Hematopoietic multipotent progenitor cell treated with erythropoietin and hydrocortisone succinate and interleukin-3 and kit ligand, for 8 days (in vitro differentiated cells): ENCODE measurements around the gene RNASEH2A.
"Not testable (repeated sequence)": the region's sequence is repeated elsewhere in the genome, so short reads cannot be mapped to it uniquely, and the experiment has no call there.

ENCODE experiments used
- DNase-seq: peaks from one replicate; pipeline ENCODE4 v3.0.0-alpha.2; 2015

The RNASEH2A gene

DNA sequence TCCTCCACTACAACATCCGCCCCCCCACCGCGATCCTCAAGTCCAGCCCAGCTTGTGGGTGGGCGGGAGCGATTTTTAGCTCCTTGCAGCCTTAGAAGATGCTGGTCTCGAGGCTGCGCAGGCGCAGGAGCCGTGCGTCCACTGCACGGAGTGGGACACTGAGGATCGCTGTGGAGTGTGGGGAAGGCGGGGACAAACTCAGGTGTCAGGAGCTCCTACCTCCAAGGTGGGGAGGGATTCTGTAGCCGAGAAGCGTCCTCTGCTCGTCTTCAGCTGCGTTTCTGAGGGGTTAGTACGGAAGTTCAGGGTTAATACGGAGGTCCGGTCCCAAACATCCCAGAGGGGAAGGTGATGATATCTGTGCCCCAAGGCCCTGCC, 28.2 kb downstream of the RNASEH2A start, which contains the start of gene RTBDN:
RTBDN (minus strand) TSS at position 14 of the 378 bp plus-strand sequence. CDS start 4,600 bp downstream, outside the sequence.
- no peak for DNase-seq

DNA sequence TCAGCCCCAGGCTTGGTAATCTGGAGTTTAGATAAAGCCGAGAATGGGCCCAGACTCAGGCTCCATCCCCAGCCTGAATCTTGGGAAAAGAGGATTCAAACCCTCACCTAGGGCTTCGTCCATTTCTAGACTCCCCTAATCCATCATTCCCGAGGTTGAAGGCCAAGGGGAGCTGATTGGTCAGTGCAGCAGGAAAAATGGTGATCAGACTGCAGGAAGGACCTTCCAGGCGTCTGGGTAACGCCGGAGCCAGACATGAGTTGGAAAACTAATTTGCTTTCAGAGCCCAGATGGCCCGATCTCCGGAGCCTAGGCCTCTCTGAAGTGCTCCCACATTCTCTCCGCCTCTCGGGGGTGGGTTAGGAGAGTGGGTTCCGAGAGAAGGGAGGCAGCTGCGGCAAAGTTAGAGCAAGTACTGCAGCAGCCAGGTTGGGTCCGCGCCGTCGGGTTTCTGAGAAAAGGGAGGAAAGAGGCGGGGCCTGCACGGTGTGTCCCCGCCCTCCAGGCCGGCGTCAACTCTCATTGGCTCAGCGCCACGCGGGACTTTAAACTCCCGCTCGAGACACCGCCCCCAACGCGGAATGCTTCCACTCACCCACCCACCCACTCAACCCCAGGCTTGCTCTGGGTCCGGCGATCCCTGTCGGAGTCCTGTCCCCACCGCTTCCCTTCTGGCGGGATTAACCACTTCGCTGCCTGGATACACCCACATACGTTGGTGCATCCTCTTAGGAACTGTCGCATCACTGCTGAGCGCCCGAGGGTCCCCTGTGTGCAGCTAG, 28.8 kb downstream of the RNASEH2A start:
- DNase-seq = peak; percentile 64

DNA sequence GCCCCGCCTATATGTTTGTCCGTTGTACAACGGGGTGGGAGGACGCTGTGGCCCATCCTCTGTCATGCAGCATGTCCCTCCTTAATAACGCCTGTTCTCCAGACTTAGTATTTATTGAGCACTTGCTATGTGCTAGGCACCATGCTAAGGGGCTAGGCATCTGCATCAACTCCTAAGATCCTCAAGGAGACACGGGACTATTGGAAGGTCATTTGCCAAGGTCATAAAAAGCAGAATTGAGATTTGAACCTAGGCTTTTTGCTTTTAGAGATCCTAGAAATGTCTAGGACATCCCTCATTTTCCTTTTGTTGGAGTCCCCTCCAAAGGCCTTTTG, 30.1 kb downstream of the RNASEH2A start:
- no peak for DNase-seq

DNA sequence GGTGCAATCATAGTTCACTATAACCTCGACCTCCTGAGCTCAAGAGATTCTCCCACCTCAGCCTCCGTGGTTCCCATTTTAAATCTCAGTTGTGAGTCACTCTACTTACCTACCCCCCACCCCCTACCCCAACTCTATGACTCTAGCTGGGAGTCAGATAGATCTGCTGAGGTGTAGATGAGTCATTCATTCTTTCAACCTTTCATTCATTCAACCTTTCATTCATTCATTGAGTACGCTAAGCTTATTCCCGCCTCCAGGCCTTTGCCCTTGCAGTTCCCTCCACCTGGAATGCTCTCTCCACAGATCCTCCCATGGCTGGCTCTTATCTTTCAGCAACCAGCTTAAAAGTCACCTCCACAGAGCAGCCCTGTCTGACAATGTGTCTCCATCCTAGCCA, 30.8 kb downstream of the RNASEH2A start:
- DNase-seq = no peak

DNA sequence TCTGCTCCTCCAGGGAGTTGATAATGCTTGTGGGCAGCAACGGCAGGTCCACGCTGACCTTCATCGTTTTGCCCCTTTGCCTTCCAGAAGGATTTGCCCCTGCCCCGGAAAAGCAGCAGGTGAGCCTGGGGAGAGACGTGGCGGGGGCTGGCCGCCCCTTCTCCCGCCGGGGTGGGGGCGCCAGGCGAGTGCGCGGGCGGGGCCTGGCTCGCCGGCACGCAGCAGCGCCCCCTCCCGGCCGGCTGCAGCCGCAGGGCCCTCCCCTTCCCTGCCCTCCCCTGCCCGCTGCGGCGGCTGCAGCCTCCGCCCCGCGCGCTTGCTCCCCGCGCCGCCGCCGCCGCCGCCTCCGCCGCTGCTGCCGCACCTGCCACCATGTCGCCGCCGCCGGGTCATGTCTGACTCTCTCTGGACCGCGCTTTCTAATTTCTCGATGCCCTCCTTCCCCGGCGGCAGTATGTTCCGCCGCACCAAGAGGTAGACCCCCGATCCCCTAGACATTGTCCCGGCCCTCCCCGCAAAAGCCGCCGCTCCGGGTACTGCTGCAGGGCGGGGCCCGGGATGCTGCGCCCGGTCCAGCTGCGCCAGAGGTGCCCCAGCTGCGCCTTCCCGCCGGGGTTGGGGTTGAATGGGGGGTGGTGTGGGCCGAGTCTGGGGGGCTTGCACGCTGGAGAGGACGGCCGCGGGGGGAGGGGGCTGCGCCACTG, 31.9 kb downstream of the RNASEH2A start, which contains the start of gene MAST1:
MAST1 (plus strand) TSS at position 334 of the 704 bp plus-strand sequence; CDS start at position 392, 58 bp downstream.
- DNase-seq = peak; percentile 58

DNA sequence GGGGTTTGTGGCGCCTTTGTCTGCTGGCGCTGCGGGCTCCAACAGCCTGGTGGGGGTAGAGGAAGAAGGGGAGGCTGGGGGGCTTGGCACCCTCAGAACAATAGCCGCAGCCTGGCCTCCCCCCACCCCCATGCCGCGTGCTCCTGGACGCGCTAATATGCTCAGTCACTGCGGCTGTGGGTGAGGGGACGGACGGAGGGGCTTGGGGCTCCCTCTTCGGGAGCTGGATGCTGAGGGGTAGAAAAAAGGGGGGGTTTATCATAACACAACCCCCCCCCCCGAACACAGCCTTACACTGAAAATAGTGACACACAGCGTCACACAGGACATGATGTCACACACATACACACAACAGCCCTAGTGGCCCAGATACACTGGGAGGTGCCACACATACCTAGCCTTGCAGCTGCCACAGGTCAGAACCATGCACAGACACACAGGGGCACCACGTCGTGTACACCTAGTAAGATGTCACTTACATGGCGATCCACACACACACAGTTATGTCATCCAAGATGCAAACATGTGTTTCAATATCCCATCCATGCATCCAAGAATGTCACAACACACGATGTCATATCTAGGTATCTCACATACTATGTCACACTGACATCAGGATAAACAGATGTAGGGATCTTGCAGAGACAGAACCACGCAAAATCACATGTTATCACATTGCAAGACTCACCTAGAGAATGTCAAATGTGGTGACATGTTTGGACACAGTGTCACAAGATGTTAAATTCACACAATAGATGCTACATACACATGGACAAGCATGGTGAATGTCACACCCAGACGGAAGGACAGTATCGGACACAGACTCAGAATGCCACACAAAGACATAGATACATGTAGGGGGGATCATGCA, 32.7 kb downstream of the RNASEH2A start:
- peak; percentile 36 for DNase-seq

DNA sequence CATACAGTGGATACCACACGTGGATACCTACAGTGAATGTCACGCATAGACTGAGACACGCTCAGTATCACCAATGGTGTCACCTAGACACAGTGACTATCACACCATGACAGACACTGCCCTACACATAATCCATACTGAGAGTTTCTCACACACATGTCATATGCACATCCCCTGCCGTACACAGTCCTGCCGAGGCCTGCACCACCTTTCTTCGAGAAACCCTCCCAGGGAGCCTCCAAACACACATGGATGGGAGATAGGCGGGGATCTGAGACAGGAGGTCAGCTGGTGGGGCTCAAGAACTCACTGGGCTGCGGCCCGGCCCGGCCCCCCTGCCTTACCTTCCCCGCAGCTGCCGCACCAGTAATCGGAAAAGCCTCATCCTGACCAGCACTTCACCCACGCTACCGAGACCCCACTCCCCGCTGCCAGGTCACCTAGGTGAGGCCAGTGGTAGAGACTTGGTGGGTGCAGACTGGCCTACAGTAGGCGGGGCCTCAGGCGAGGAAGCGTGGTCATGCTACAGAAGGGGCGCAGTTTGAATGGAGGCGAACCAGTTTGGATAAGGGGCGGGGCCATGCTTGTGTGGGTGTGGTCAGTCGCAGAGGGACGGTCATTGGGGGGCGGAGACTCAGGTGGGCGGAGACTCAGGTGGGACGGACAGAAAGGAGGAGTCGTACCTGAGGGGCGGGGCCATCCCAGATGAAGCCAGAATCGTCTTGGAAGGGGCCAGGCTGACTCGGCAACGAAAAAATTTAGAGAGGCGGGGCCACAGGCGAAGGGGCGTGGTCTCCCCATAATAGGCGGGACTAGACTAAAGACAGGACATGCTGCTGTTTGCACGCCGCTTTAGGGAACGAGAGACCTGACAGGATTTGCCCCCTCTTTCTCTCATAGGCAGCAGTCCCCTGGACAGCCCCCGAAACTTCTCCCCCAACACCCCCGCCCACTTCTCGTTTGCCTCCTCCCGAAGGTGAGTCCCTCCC, 34.0 kb downstream of the RNASEH2A start:
- DNase-seq = peak; percentile 92

DNA sequence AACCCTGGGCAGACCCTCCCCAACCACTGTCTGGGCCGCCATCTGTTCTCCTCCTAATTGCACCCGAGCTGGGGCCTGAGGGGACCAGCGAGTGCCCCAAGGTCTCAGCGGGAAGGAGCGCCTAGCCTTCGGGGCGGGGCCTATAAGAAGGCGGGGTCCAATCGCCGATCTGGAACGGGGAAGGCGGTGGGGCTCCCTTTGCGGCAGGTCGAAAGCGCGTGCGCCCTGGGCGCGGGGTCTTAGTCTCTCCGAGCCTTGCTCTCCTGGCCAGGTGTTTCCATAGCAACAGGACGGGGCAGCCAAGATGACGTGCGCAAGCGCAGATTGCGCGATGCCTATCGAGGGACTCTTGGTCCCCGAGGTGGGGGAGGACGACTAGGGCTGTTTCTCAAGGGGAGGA, 34.7 kb downstream of the RNASEH2A start:
- peak; percentile 66 for DNase-seq

DNA sequence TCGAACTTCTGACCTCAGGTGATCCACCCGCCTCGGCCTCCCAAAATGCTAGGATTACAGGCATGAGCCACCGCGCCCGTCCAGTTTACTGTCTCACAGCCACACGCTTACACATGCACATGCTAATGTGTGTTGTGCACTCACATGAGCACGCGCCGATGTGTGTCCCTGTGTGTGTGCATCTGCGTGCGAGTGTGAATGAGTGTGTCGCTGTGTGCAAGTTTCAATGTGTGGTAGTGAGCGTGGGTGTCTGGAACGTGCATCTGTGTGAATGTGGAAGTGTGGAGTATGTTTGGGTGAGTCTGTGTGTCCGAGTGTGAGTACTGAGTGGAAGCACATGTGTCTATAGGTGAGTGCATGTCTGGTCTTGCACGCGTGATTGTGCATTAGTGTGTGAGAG, 36.1 kb downstream of the RNASEH2A start:
- no peak for DNase-seq

DNA sequence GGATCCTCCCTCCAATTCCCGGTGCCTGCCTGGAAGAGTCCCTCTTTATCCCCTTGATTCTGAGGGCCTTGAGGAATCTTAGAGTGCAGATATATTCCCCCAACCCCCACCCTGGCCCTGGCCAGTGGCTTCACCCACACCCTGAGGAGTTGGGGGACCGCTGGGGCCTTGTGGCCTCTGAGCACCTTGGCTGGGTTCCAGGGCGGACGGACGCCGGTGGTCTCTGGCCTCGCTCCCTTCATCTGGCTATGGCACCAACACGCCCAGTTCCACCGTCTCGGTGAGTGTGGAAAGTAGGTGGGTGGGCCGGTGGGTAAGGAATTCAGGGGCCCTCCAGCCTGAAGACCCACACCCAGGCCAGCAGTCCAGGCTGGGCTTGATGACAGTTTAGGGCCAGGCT, 36.9 kb downstream of the RNASEH2A start:
- DNase-seq = no peak

DNA sequence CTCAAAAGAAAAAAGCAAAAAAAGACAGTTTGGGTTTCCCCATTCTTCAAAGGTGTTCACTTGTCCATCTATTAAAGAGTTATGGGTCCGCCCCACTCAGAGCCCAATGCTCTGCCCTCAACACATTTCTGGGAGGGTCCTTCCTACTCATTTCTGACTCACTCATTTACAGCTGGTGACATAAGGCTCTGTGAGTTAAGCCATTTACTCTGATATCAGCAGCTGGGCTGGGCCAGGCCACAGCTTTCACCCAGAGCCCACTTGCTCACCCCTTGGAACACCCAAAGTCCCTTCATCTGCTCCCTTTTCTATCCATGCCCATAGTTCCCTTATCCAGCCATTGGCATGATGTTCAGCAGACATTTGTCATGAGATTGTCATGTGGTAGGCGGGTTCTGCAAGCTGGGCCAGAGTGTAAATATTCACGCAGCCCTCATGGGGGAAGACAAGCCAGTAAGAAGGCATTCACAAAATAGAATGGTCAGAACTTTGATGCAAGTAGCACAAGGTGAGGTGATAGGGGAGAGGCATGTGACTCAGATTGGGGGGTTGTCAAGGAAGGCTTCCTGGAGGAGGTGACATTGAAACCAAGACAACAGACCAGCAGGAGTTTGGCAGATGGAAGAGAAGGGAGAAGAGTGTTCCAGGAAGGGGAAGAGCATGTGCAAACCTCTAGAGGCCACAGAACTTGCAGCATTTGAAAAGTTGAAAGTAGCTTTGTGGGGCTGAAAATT, 37.8 kb downstream of the RNASEH2A start:
- DNase-seq = no peak

DNA sequence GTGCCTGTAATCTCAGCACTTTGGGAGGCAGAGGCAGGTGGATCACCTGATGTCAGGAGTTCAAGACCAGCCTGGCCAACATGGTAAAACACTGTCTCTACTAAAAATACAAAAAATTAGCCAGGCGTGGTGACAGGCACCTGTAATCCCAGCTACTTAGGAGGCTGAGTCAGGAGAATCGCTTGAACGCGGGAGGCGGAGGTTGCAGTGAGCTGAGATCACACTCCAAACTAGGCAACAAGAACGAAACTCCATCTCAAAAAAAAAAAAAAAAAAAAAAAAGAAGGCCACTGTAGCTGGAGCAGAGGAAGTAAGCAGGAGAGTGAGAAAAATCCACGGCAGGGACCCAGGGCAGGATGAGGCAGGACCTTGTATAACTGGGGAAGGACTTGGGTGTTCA, 40.2 kb downstream of the RNASEH2A start:
- DNase-seq = not testable (repeated sequence)

DNA sequence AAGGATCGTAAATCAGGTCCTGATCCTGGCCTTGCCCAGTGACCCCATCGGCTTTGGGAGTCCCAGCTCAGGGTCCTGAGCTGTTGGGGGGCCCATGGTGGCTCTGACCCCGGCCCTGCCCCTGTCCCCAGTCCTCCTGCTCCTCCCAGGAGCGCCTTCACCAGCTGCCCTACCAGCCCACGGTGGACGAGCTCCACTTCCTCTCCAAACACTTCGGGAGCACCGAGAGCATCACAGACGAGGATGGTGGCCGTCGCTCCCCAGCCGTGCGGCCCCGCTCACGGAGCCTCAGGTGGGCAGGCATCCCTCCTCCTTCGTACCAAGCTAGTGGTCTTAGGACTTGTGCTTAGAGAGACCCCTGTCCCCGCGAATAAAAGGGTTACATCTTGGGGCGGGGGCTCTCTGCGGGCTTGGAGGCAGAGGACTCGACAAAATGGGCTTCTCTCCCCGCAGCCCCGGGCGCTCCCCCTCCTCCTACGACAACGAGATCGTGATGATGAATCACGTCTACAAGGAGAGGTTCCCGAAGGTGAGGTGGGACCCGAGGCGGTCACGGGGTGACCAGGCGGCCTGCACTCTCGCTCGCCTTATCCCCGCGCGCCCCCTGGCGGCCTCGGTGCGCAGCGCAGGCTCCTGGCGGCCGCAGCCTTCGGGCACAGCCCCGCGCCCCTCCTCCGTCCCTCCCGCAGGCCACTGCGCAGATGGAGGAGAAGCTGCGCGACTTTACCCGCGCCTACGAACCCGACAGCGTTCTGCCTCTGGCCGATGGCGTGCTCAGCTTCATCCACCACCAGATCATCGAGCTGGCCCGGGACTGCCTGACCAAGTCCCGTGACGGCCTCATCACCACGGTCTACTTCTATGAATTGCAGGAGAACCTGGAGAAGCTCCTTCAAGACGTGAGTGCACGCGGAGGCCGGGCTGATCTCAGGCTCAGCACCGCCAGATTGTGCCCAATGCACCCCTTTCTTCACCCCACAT, 41.1 kb downstream of the RNASEH2A start:
- peak; percentile 74 for DNase-seq

DNA sequence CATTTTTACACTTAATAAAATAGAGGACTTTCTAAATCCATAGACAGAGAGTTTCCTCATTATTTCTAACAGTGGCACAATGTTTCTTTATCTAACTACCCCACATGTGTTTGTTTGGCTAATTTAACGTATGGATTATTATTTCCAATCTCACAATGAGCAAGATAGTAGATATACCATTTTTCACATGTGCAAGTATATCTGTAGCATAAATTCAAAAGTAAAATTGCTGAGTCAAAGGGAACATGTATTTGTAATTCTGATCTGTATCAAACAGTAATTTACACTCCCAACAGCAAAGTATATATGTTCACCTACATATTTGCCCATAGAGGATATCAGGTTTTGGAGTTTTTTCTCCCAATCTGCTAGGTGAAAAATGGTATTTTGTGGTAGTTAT, 50.3 kb downstream of the RNASEH2A start:
- DNase-seq = peak; percentile 81

DNA sequence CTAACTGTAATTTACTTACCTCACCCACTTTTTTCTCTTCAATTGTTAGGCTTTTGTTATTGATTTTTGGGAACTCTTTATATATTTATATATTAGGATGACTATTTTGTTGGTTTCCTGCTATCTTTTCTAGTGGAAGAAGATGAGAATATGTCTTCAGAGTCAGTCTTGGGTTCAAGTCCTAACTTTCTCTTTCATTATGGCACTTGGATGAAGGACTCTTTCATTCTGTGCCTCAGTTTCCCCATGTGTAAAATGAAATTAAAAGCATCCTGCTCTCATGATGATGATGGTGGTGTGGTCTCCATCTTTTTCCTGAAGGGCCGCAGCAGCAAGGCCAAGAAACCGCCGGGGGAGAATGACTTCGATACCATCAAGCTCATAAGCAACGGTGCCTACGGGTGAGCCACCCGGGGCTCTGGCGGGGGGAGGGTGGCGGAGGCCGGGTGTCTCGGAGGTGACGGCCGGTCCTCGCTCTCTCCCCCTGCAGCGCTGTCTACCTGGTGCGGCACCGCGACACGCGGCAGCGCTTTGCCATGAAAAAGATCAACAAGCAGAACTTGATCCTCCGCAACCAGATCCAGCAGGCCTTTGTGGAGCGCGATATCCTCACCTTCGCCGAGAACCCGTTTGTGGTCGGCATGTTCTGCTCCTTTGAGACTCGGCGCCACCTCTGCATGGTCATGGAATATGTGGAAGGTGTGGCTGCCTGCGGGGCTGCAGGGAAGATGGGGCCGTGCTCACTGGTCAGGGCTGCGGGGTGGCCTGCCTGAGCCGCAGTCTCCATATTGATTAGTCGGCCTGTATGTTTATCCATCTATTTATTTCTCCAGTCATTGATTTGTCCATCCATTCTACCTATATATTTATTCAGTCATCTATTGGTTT, 51.9 kb downstream of the RNASEH2A start:
- DNase-seq = no peak

DNA sequence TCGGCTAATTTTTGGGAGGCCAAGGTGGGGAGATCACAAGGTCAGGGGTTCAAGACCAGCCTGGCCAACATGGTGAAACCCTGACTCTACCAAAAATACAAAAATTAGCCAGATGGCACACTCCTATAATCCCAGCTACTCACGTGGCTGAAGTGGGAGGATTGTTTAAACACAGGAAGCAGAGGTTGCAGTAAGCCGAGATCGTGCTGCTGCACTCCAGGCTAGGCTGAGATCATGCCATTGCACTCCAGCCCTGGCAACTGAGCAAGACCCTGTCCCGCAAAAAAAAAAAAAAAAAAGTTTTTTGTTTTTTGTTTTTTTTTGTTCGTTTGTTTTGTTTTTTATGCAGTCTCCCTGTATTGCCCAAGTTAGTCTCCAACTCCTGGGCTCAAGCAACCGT, 53.2 kb downstream of the RNASEH2A start:
- no peak for DNase-seq
